GM10266 (cell line): ENCODE data around the gene GRIN2A.

ENCODE experiments used
- DNase-seq: peaks from one replicate; pipeline ENCODE4 v3.0.0; 2012; ENCODE audit errors: extremely low spot score
- CTCF ChIP-seq: IDR thresholded peaks from 2 replicates; pipeline ENCODE4 v1.5.1; 2012; ENCODE audit warnings: mild to moderate bottlenecking, low read depth; ENCODE audit not compliant: control insufficient read depth, insufficient read depth; ENCODE audit errors: missing control alignments

The GRIN2A gene

GRCh38 chr16:10171221-10171620 is 11.0 kb downstream of the GRIN2A start:
- no peak for DNase-seq
- TF ChIP-seq CTCF: no peak

DNA sequence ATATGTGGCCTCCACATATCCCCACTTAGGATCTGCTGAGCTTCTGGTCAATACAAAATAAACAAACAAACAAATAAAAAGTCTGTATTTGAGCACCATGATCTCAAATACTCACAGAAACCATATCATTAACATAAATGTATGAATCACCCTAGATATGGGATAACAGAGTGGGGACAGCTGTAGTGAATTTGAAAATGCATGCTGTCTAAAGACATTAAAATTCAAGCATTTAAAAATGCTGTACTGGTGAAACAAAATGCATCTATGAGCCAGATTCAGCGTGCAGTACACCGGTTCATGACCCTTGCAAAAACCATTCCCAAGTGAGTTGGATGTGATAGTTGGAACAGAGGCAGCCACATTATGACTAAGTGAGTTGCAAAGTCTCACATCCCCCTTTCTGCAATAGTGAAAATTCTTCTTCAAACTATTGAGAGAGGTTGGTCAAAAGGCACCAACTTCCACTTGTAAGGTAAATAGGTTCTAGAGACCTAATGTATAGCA is 12.3 kb downstream of the GRIN2A start:
- no peak for TF ChIP-seq CTCF
- no peak for DNase-seq

- no peak for TF ChIP-seq CTCF
- no peak for DNase-seq
Observed at GRCh38 chr16:10169031-10169430, 13.2 kb downstream of the GRIN2A start.

- DNase-seq: no peak
- TF ChIP-seq CTCF: no peak
Observed at GRCh38 chr16:10168258-10168657, 14.0 kb downstream of the GRIN2A start.

GRCh38 chr16:10165643-10166042 is 16.6 kb downstream of the GRIN2A start:
- no peak for TF ChIP-seq CTCF

DNA sequence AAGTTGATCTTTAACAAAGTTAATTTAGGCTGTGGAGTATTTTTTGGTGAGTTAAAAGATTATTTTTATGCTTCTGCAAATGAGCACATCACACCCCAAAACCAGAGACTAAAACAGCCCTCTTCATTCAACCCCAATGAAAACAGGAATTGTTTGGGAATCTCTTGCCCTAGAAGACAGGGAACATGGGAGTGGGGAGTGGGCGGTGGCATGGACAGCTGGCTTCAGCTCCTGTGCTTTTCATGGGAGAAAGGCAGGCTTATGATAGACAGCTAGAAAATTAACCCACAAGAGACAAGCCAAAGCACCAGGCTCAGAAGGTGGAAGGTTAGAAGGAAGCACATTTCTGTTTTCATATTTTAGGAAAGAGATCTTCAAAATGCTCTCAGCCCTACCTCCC is 19.2 kb downstream of the GRIN2A start:
- no peak for TF ChIP-seq CTCF
- DNase-seq: no peak

More at GRCh38 chr16:10165643-10166042, 16.6 kb downstream of the GRIN2A start:
- DNase-seq: no peak

- no peak for TF ChIP-seq CTCF
- no peak for DNase-seq
Observed at GRCh38 chr16:10156099-10156498, 26.1 kb downstream of the GRIN2A start.

DNA sequence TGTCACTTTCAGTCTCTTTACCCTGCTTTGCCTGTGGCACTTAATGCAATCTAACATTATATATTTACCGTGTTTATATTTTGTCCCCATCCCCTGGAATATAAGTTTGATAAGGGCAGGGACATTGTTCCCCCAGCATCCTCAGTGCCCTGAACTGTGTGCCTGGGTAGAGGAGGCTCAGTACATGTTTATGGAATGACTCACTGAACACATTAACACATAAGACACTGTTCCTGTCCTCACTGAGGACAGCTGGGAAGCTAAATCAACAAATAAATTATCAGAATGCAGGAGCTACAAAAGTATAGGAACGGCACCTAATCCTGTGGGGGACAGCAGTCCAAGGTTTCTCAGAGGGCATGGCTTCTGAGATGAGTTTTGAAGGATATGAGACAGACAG is 27.8 kb downstream of the GRIN2A start:
- DNase-seq: no peak
- TF ChIP-seq CTCF: no peak
